SK-N-SH treated with all-trans-retinoic acid at 6 μM for 48 hours (cell line): ENCODE data around the gene IFNA1.
"Not testable (repeated sequence)": the region's sequence is repeated elsewhere in the genome, so short reads cannot be mapped to it uniquely, and the experiment has no call there.

Source experiments
- ARNTL ChIP-seq: fragments of 450-650 bp; formaldehyde crosslinking; IDR thresholded peaks from 2 replicates; pipeline ENCODE4 v1.5.0; 2020; ENCODE audit warnings: low read depth, mild to moderate bottlenecking, moderate library complexity, borderline replicate concordance
- BACH2 ChIP-seq: fragments of 250-450 bp; sonication (Bioruptor Pico); IDR thresholded peaks from 2 replicates; pipeline ENCODE4 v1.9.0; 2021; ENCODE audit warnings: mild to moderate bottlenecking, borderline replicate concordance
- CREB5 ChIP-seq: fragments of 250-450 bp; sonication (Bioruptor Pico); IDR thresholded peaks from 2 replicates; pipeline ENCODE4 v1.5.1; 2020; ENCODE audit warnings: low read depth, mild to moderate bottlenecking, moderate library complexity
- ESRRG ChIP-seq: fragments of 250-450 bp; sonication (Bioruptor Pico); IDR thresholded peaks from 2 replicates; pipeline ENCODE4 v1.6.1; 2021; ENCODE audit warnings: mild to moderate bottlenecking
- PATZ1 ChIP-seq: fragments of 250-450 bp; sonication (Bioruptor Pico); IDR thresholded peaks from 2 replicates; pipeline ENCODE4 v1.8.0; 2020; ENCODE audit warnings: mild to moderate bottlenecking, moderate library complexity, borderline replicate concordance
- PPARA ChIP-seq: fragments of 250-450 bp; sonication (Bioruptor Pico); IDR thresholded peaks from 2 replicates; pipeline ENCODE4 v1.5.0; 2020; ENCODE audit warnings: mild to moderate bottlenecking, borderline replicate concordance
- TCF4 ChIP-seq: fragments of 250-450 bp; sonication (Bioruptor Pico); IDR thresholded peaks from 2 replicates; pipeline ENCODE4 v1.8.0; 2021; ENCODE audit warnings: mild to moderate bottlenecking, moderate library complexity, borderline replicate concordance
- TOX ChIP-seq: fragments of 250-450 bp; sonication (Bioruptor Pico); IDR thresholded peaks from 2 replicates; pipeline ENCODE4 v1.8.0; 2021; ENCODE audit warnings: mild to moderate bottlenecking, moderate library complexity, borderline replicate concordance

GRCh38 chr9:21449312-21449711 lies 9.1 kb downstream of the IFNA1 start:
- TF ChIP-seq TCF4; ARNTL; PATZ1 (CRISPR knock-in tag); PPARA (CRISPR knock-in tag); BACH2 (CRISPR knock-in tag); TOX (CRISPR knock-in tag); ESRRG (CRISPR knock-in tag); CREB5: not testable (repeated sequence)
